Activated CD8-positive, alpha-beta T cell treated with anti-CD3 and anti-CD28 coated beads, Interleukin-2, amount 10 ng/mL, durations not matched to agents 7 days and 5 days (primary cell): Measurements from ENCODE around the gene TTC28. TPM values are rescaled to one million over a fixed set of nuclear protein-coding genes. Genes with fewer than 3 reads are reported as not detected.

Experiments
- ATAC-seq: fragments of 150-1000 bp; cut with Tn5 transposase; one replicate; pipeline ENCODE4 v1.10.0; 2021; ENCODE audit warnings: moderate library complexity
- CTCF ChIA-PET: fragments of 350-600 bp; sonication (Branson Sonifier 250); formaldehyde crosslinking; loops from one replicate; lab custom pipeline; 2021; ENCODE audit warnings: antibody characterized with exemption; lab: Charles Lee
- POLR2A ChIA-PET: fragments of 350-600 bp; sonication (Branson Sonifier 250); formaldehyde crosslinking; loops from one replicate; lab custom pipeline; 2021; ENCODE audit warnings: antibody characterized with exemption; lab: Charles Lee
- DNase-seq: peaks from one replicate; pipeline ENCODE4 v3.0.0-alpha.2; 2020
- H3K27ac Mint-ChIP-seq: one replicate; pipeline ENCODE4 v1.8.0; 2021; ENCODE audit warnings: mild to moderate bottlenecking, mixed read lengths
- H3K27me3 Mint-ChIP-seq: one replicate; pipeline ENCODE4 v1.8.0; 2021; ENCODE audit warnings: low read depth, mixed read lengths
- H3K36me3 Mint-ChIP-seq: one replicate; pipeline ENCODE4 v1.8.0; 2021; ENCODE audit warnings: low read depth, mixed read lengths
- H3K4me1 Mint-ChIP-seq: one replicate; pipeline ENCODE4 v1.8.0; 2021; ENCODE audit warnings: low read depth, mixed read lengths
- H3K4me3 Mint-ChIP-seq: one replicate; pipeline ENCODE4 v1.8.0; 2021; ENCODE audit warnings: mild to moderate bottlenecking, mixed read lengths
- H3K9me3 Mint-ChIP-seq: one replicate; pipeline ENCODE4 v1.8.0; 2022; ENCODE audit warnings: mixed read lengths; ENCODE audit not compliant: insufficient read depth
- total RNA-seq, 2 experiments: library from RNA; stranded (reverse); gene quantifications; one replicate each; pipeline ENCODE4 v1.2.3, GENCODE V29; 2021

The TTC28 gene
- total RNA-seq, 2 experiments from 2014 or later, result 0.18 to 0.23 TPM

GRCh38 chr22:28351476-28351875 lies 328.2 kb downstream of the TTC28 start:
- CTCF ChIA-PET, result no interaction called here
- POLR2A ChIA-PET, result no interaction called here
- Mint-ChIP-seq H3K36me3 (no peaks in the 10 kb centered on the region), H3K27ac (no peak overlapping the region), H3K4me1 (no peaks in the 10 kb centered on the region), H3K9me3 (no peaks in the 10 kb centered on the region), H3K4me3 (no peak overlapping the region), H3K27me3 (no peaks in the 10 kb centered on the region)
- no peak for ATAC-seq
- no peak for DNase-seq

GRCh38 chr22:28348613-28349609 lies 330.7 kb downstream of the TTC28 start:
- Mint-ChIP-seq H3K27me3 (peaks cover 4% of the 10 kb centered on the region), H3K4me3 (no peak overlapping the region), H3K4me1 (no peaks in the 10 kb centered on the region), H3K9me3 (no peaks in the 10 kb centered on the region), H3K36me3 (no peaks in the 10 kb centered on the region), H3K27ac (no peak overlapping the region)
- CTCF ChIA-PET, result no interaction called here
- POLR2A ChIA-PET, result no interaction called here
- ATAC-seq, result no peak
- no peak for DNase-seq

- Mint-ChIP-seq H3K27me3 (peaks cover 4% of the 10 kb centered on the region), H3K4me1 (no peaks in the 10 kb centered on the region), H3K9me3 (no peaks in the 10 kb centered on the region), H3K27ac (no peak overlapping the region), H3K4me3 (no peak overlapping the region), H3K36me3 (no peaks in the 10 kb centered on the region)
- ATAC-seq (no peak), DNase-seq (no peak)
- POLR2A ChIA-PET, result no interaction called here
- CTCF ChIA-PET, result interaction anchor here (1.1 kb wide), 1 partner anchor 36 kb away, joined by 3 read pairs; no protein-coding TSS in a partner anchor
These were observed 333.3 kb downstream of the TTC28 start for GRCh38 chr22:28346308-28346707.

- H3K27me3 Mint-ChIP-seq, result peaks cover 4% of the 10 kb centered on the region
- POLR2A ChIA-PET, result no interaction called here
- H3K27ac Mint-ChIP-seq, result no peak overlapping the region
- H3K36me3 Mint-ChIP-seq, result no peaks in the 10 kb centered on the region
- DNase-seq (no peak), ATAC-seq (no peak)
- CTCF ChIA-PET, result no interaction called here
- H3K4me3 Mint-ChIP-seq, result no peak overlapping the region
- H3K4me1 Mint-ChIP-seq, result no peaks in the 10 kb centered on the region
- H3K9me3 Mint-ChIP-seq, result no peaks in the 10 kb centered on the region
These were observed 334.5 kb downstream of the TTC28 start for GRCh38 chr22:28344918-28345703.

GRCh38 chr22:28341001-28341400 lies 338.6 kb downstream of the TTC28 start:
- peaks cover 6% of the 10 kb centered on the region for H3K27me3 Mint-ChIP-seq
- ATAC-seq (no peak), DNase-seq (no peak)
- ChIA-PET CTCF (no interaction called here), POLR2A (no interaction called here)
- no peak overlapping the region for H3K4me3 Mint-ChIP-seq
- H3K9me3 Mint-ChIP-seq, result no peaks in the 10 kb centered on the region
- H3K4me1 Mint-ChIP-seq, result no peaks in the 10 kb centered on the region
- no peak overlapping the region for H3K27ac Mint-ChIP-seq
- no peaks in the 10 kb centered on the region for H3K36me3 Mint-ChIP-seq

- H3K4me3 Mint-ChIP-seq, result no peak overlapping the region
- H3K27ac Mint-ChIP-seq, result no peak overlapping the region
- peaks cover 4% of the 10 kb centered on the region for H3K9me3 Mint-ChIP-seq
- peaks cover 5% of the 10 kb centered on the region for H3K4me1 Mint-ChIP-seq
- POLR2A ChIA-PET, result no interaction called here
- no peak for ATAC-seq
- no peak for DNase-seq
- CTCF ChIA-PET, result no interaction called here
- H3K27me3 Mint-ChIP-seq, result peaks cover 9% of the 10 kb centered on the region
- H3K36me3 Mint-ChIP-seq, result no peaks in the 10 kb centered on the region
These were observed 346.6 kb downstream of the TTC28 start for GRCh38 chr22:28333088-28333487.

GRCh38 chr22:28332410-28332809 lies 347.2 kb downstream of the TTC28 start:
- H3K4me1 Mint-ChIP-seq, result peaks cover 5% of the 10 kb centered on the region
- H3K27me3 Mint-ChIP-seq, result peaks cover 8% of the 10 kb centered on the region
- H3K27ac Mint-ChIP-seq, result no peak overlapping the region
- POLR2A ChIA-PET, result no interaction called here
- ATAC-seq (no peak), DNase-seq (no peak)
- CTCF ChIA-PET, result no interaction called here
- H3K9me3 Mint-ChIP-seq, result peaks cover 4% of the 10 kb centered on the region
- no peak overlapping the region for H3K4me3 Mint-ChIP-seq
- no peaks in the 10 kb centered on the region for H3K36me3 Mint-ChIP-seq

GRCh38 chr22:28331695-28332094 lies 347.9 kb downstream of the TTC28 start:
- H3K36me3 Mint-ChIP-seq, result no peaks in the 10 kb centered on the region
- H3K4me3 Mint-ChIP-seq, result no peak overlapping the region
- no peak for DNase-seq
- POLR2A ChIA-PET, result no interaction called here
- peaks cover 8% of the 10 kb centered on the region for H3K27me3 Mint-ChIP-seq
- no peak overlapping the region for H3K27ac Mint-ChIP-seq
- H3K9me3 Mint-ChIP-seq, result peaks cover 4% of the 10 kb centered on the region
- CTCF ChIA-PET, result no interaction called here
- no peak for ATAC-seq
- peaks cover 5% of the 10 kb centered on the region for H3K4me1 Mint-ChIP-seq

GRCh38 chr22:28329186-28330073 lies 350.2 kb downstream of the TTC28 start:
- Mint-ChIP-seq H3K27ac (no peak overlapping the region), H3K4me3 (no peak overlapping the region), H3K36me3 (no peaks in the 10 kb centered on the region), H3K9me3 (peaks cover 1% of the 10 kb centered on the region), H3K4me1 (peaks cover 5% of the 10 kb centered on the region), H3K27me3 (peaks cover 7% of the 10 kb centered on the region)
- ATAC-seq (no peak), DNase-seq (no peak)
- ChIA-PET POLR2A (no interaction called here), CTCF (interaction anchor here (1.0 kb wide), 1 partner anchor 101 kb away, joined by 3 read pairs; no protein-coding TSS in a partner anchor)

- DNase-seq, result no peak
- Mint-ChIP-seq H3K27me3 (peaks cover 6% of the 10 kb centered on the region), H3K4me1 (peaks cover 5% of the 10 kb centered on the region), H3K4me3 (no peak overlapping the region), H3K9me3 (no peaks in the 10 kb centered on the region), H3K27ac (no peak overlapping the region), H3K36me3 (no peaks in the 10 kb centered on the region)
- ChIA-PET POLR2A (interaction anchor here (0.8 kb wide), 1 partner anchor 30 kb away, joined by 3 read pairs; no protein-coding TSS in a partner anchor), CTCF (no interaction called here)
- no peak for ATAC-seq
These were observed 350.9 kb downstream of the TTC28 start for GRCh38 chr22:28328756-28329155.

- Mint-ChIP-seq H3K9me3 (no peaks in the 10 kb centered on the region), H3K4me1 (peaks cover 2% of the 10 kb centered on the region), H3K27ac (no peak overlapping the region), H3K36me3 (no peaks in the 10 kb centered on the region), H3K27me3 (peaks cover 8% of the 10 kb centered on the region), H3K4me3 (no peak overlapping the region)
- ChIA-PET POLR2A (no interaction called here), CTCF (no interaction called here)
- ATAC-seq (no peak), DNase-seq (no peak)
These were observed 363.6 kb downstream of the TTC28 start for GRCh38 chr22:28316014-28316413.
